GM12864 (cell line): Measurements from ENCODE around the gene SYNRG.

Source experiments
- DNase-seq: peaks from one replicate; pipeline ENCODE4 v3.0.0-alpha.2; 2011; ENCODE audit warnings: low read depth
- H3K4me3 ChIP-seq: 2 replicates; pipeline ENCODE4 v1.5.1; 2011; ENCODE audit warnings: mild to moderate bottlenecking, low read depth, low read length, control low read depth
- CTCF ChIP-seq: IDR thresholded peaks from 2 replicates; pipeline ENCODE4 v1.5.1; 2011; ENCODE audit warnings: low read depth, mild to moderate bottlenecking, moderate library complexity, low read length, control low read depth, inconsistent platforms; ENCODE audit errors: missing control alignments

The SYNRG gene

GRCh38 chr17:37507111-37507510, 102.1 kb downstream of the SYNRG start:
- DNase-seq: no peak
- TF ChIP-seq CTCF: no peak
- no peak overlapping the region for H3K4me3 ChIP-seq

GRCh38 chr17:37506678-37507077, 102.5 kb downstream of the SYNRG start:
- DNase-seq: no peak
- peak; percentile 70 for TF ChIP-seq CTCF
- H3K4me3 ChIP-seq: no peak overlapping the region

GRCh38 chr17:37505333-37505732, 103.9 kb downstream of the SYNRG start:
- no peak overlapping the region for H3K4me3 ChIP-seq
- DNase-seq: no peak
- no peak for TF ChIP-seq CTCF

GRCh38 chr17:37503148-37503547, 106.1 kb downstream of the SYNRG start:
- H3K4me3 ChIP-seq: no peak overlapping the region
- no peak for DNase-seq
- TF ChIP-seq CTCF: no peak

- TF ChIP-seq CTCF: no peak
- DNase-seq: no peak
- no peak overlapping the region for H3K4me3 ChIP-seq
Measured at GRCh38 chr17:37502009-37502936, 106.9 kb downstream of the SYNRG start.

GRCh38 chr17:37500378-37500777, 108.8 kb downstream of the SYNRG start:
- DNase-seq: no peak
- TF ChIP-seq CTCF: no peak
- no peak overlapping the region for H3K4me3 ChIP-seq

- no peak for DNase-seq
- no peak overlapping the region for H3K4me3 ChIP-seq
- TF ChIP-seq CTCF: no peak
Measured at GRCh38 chr17:37494971-37495370, 114.2 kb downstream of the SYNRG start.
